GM19193 (cell line): Measurements from ENCODE around the gene SERTAD2.

Source experiments
- POLR2A ChIP-seq: IDR thresholded peaks from 4 replicates; pipeline ENCODE4 v1.6.1; 2011; ENCODE audit not compliant: insufficient read depth, insufficient read length; ENCODE audit errors: extremely low read depth

Gene SERTAD2

GRCh38 chr2:64602436-64602835 lies 51.3 kb downstream of the SERTAD2 start:
- no peak for TF ChIP-seq POLR2A

DNA sequence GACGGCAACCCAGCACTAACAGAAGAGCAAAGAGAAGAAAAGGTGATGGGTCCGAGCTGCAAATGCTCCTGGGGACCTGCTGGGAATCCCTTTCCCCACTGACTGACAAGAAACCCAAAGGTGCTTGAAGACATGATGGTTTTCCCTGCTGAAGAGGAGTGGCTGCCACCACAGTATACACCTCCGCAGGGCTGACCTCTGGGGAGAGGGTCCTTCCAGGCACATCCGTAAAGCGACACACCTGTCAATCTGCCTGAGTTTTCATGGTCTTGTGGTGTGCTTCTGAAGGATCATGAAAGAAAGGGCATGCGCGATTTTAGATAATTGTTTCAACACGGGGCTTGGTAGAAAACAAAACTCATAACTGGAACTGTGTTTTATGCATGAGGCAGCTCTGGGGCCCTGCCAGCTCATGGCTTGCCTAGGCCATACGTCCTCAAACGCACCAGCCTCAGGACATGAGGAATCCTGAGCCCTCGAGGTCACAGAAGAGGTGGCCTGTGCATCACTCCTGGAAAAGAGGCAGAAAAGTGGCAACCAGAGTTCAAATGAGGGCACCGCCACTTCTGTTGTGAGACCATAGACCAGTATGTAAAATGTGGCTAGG lies 51.8 kb downstream of the SERTAD2 start:
- TF ChIP-seq POLR2A = no peak

DNA sequence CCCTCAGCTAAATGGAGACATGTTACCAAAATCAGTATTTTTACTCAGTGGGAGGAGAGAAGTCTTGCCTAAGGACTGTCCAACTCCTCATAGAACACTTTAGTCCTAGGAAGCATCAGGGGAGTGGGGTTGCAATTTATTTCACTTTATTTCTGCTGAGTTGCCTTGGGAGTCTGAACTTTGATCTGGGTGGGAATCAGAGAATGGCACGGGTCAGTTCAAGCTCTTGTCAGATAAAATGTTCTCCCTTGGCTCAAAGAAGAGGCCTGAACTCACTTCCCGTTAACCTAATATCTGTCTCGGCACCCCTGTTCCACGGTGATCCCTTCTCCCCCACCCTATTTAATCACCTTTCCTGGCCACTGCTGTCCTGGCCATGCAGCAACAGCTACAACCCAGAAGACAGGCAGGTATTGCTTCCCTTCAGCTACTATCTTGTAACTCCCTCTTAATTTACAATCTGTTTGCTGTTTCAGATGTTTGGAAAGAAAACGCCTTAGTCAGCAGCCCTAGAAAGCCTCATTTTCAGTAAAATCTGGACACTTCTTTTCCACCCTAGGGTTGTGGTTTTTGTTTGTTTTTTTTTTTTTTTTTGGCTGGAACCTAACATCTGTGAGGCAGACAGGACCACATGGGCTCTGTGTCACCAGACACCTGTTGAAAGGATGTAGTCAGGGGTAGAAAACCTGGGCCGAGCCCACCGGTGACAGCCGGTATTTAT lies 52.5 kb downstream of the SERTAD2 start:
- TF ChIP-seq POLR2A = no peak

DNA sequence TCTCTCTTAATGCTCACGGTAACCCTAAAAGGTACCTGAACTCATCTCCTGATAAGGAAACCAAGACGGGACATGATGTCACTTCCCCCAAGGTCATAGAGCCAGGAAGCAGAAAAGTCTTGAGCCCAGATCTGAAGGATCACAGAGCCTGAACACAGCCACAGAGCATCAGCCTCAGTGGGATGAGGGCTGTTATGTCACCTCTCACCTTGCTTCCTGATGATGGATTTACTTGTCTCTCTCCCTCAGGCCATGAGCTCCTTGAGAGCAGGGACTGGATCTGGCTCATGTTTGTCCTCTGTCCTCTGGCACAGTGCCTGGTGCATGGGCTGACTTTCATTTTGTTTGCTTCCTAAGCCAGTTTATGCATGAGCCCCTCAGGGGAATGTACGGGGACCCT lies 54.2 kb downstream of the SERTAD2 start:
- no peak for TF ChIP-seq POLR2A

GRCh38 chr2:64598226-64598625 lies 55.5 kb downstream of the SERTAD2 start:
- TF ChIP-seq POLR2A = no peak

- no peak for TF ChIP-seq POLR2A
Observed at GRCh38 chr2:64595397-64596176, 58.1 kb downstream of the SERTAD2 start.

DNA sequence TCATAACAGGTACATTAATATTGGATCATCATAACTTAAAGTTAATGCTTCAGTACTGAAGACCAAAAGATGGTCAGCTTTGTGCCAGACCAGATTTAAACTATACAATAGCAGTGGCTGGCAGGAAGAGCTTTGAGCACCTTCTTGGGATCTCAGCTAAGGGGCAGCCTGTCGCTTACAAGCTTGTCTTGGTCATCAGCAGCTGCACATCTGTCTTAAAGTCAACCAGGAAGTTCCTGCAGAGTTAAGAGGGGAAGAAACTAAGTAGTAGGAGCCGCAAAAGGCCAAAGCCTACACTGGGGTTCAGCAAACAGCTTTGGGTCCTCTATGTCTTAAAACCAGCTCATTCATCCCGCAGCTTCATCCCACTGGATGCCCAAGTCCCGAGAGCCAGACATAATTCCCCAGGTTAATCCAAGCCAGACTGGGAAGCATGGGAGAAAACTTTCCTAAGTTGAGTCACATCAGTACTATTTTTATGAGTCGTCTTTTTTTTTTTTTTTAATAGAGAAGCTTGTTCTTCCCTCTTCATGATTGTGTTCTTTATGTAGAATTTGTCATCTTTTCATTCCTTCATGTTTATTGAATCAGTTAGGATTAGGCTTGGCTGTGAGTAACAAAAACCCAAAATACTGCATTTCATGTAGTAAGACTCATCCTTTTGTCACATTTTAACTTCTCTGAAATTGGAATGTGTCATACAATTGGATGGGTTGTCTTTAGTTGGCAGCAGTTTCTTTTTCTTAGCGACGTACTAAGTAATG lies 59.3 kb downstream of the SERTAD2 start:
- no peak for TF ChIP-seq POLR2A

GRCh38 chr2:64593035-64593655 lies 60.6 kb downstream of the SERTAD2 start:
- no peak for TF ChIP-seq POLR2A

DNA sequence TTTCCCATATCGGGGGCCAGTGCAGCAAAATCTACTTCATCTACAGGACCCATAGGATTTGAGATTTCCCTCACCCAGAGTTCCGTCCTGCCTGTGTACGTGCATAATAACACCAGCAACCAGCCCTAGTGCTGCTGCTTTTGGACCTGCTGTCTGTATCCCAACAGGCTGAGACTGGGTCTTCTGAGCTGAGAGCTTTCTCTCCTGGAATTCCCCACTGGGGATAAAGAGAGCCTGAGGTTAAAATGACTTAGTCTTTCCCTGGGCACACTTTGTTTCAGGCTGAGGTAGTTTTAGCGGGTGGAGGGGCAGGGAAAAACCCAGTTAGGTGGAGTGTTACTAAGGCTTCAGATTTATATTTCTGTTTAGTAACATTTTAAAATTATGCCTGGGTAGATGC lies 62.5 kb downstream of the SERTAD2 start:
- no peak for TF ChIP-seq POLR2A

- no peak for TF ChIP-seq POLR2A
Observed at GRCh38 chr2:64587561-64587960, 66.2 kb downstream of the SERTAD2 start.

GRCh38 chr2:64586883-64587481 lies 66.7 kb downstream of the SERTAD2 start:
- no peak for TF ChIP-seq POLR2A

DNA sequence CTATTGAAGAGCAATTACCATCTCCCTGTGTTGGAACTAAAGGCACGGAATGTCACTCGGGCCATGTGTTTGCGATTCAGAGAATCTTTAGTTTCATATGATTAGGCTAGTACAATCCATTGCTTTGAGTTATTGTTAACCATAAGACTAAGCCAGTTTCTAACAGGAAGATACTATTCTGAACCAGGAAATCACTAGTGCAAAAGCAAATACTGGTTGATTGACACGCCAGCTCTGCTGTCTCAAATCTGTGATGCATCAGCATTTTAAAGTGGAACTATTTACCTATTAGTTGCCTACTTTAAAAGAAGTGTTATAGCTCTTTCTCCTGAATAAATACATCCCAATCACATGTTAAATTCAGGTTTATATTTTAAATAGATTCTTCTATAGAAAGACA lies 67.7 kb downstream of the SERTAD2 start:
- no peak for TF ChIP-seq POLR2A

DNA sequence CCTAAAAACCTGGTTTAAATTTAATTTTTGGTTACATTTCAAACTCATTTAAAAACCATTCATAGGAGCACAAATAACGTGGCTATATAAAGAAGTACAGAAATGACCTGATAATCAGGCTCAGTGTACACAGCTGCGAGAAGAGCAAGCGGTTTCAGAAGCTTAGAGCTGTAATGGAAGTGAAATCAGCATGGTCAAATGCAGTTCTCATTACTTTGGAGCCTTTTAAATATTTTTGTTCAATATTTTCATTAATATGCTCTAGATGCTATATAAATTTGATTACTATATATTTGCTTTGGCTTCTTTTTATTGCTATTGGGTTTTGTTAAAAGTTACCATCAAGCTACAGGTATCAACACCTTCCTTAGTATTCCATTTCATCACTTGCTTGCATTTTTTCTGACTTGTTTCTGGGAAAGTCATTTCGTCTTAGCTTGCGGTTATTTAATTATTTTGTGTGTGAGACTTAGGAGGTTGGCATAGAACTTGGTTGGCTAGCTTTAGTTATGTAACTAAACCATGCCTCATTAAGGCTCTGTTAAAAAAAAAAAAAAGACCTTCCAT lies 70.9 kb downstream of the SERTAD2 start:
- no peak for TF ChIP-seq POLR2A

- TF ChIP-seq POLR2A = no peak
Observed at GRCh38 chr2:64581777-64582539, 71.8 kb downstream of the SERTAD2 start.
